Measurements from ENCODE around the gene HIVEP1.

GRCh38 chr6:12058172-12058961 is 46.3 kb downstream of the HIVEP1 start:
- no peak for TF ChIP-seq CTCF (IDR thresholded peaks at IDR 0.05)
- no peak for TF ChIP-seq POLR2A (IDR thresholded peaks at IDR 0.05)

Data from testis (tissue), 2 donors.